Lower lobe of right lung (tissue), 2 donors: ENCODE data around the gene SYNGR1. TPM values are rescaled to one million over a fixed set of nuclear protein-coding genes. Genes with fewer than 3 reads are reported as not detected.
A peak's percentile ranks its signal among the peaks of the same experiment; 100 is the strongest.

ENCODE experiments used
- ATAC-seq, 2 donors: fragments of 200-7000 bp; cut with Tn5 transposase; one replicate each; pipeline ENCODE4 v1.9.1; 2020 to 2022; ENCODE audit warnings: mild to moderate bottlenecking in 2 of 2, moderate library complexity in 2 of 2
- DNase-seq: peaks from one replicate; pipeline ENCODE4 v3.0.0-alpha.2; 2020
- H3K27ac ChIP-seq: fragments of 200-600 bp; one replicate; pipeline ENCODE4 v1.8.0; 2022
- H3K27me3 ChIP-seq: fragments of 200-600 bp; one replicate; pipeline ENCODE4 v1.8.0; 2022; ENCODE audit warnings: low read depth
- H3K36me3 ChIP-seq: fragments of 200-600 bp; one replicate; pipeline ENCODE4 v1.8.0; 2022; ENCODE audit warnings: mild to moderate bottlenecking
- H3K4me1 ChIP-seq: fragments of 200-600 bp; one replicate; pipeline ENCODE4 v1.8.0; 2022
- H3K4me3 ChIP-seq: fragments of 200-600 bp; one replicate; pipeline ENCODE4 v1.8.0; 2022; ENCODE audit warnings: mild to moderate bottlenecking
- H3K9me3 ChIP-seq: fragments of 200-600 bp; one replicate; pipeline ENCODE4 v1.8.0; 2022
- intact Hi-C: fragments of 100-400 bp; cut with DNase I; formaldehyde crosslinking; loops from one replicate; pipeline ENCODE4 v1.11.0; 2022
- total RNA-seq: library from RNA; stranded (reverse); fragmentation: NEBNext Ultra II Directional; extraction: Animal tissue kit (Norgen Biotek cat#: 25700); gene quantifications from one replicate; pipeline ENCODE4 v1.2.1, GENCODE V29; 2021
- TF ChIP-seq, protein P1 (sequence below): fragments of 200-600 bp; IDR thresholded peaks from one replicate; pipeline ENCODE4 v1.8.0; 2022; ENCODE audit warnings: antibody characterized with exemption, mild to moderate bottlenecking
- donor health status: DM: no; HTN: yes; CAD: no; lungs with severe emphysema.

Gene SYNGR1
- total RNA-seq, 1 donor from 2014 or later, result 13.4 TPM

DNA sequence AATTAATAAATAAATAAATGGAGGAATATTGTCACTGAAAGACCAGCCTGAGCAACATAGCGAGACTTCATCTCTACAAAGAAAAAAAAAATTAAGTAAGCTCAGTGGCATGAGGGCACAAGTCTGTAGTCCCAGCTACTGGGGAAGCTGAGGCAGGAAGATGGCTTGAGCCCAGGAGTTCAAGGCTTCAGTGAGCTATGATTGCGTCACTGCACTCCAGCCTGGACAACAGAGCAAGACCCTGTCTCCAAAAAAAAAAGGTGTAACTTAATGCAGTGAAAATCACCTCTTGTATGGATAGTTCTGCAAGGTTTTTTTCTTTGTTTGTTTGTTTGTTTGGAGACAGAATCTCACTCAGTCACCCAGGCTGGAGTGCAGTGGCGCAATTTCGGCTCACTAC lies 4.6 kb upstream of the SYNGR1 start:
- intact Hi-C loops, result no loop called here
- ATAC-seq (no peak), DNase-seq (no peak)
- Histone ChIP-seq H3K27me3 (no peaks in the 10 kb centered on the region), H3K9me3 (no peaks in the 10 kb centered on the region), H3K4me1 (peaks cover 10% of the 10 kb centered on the region), H3K36me3 (no peaks in the 10 kb centered on the region), H3K27ac (no peak overlapping the region), H3K4me3 (no peak overlapping the region)
- TF ChIP-seq, protein P1, sequence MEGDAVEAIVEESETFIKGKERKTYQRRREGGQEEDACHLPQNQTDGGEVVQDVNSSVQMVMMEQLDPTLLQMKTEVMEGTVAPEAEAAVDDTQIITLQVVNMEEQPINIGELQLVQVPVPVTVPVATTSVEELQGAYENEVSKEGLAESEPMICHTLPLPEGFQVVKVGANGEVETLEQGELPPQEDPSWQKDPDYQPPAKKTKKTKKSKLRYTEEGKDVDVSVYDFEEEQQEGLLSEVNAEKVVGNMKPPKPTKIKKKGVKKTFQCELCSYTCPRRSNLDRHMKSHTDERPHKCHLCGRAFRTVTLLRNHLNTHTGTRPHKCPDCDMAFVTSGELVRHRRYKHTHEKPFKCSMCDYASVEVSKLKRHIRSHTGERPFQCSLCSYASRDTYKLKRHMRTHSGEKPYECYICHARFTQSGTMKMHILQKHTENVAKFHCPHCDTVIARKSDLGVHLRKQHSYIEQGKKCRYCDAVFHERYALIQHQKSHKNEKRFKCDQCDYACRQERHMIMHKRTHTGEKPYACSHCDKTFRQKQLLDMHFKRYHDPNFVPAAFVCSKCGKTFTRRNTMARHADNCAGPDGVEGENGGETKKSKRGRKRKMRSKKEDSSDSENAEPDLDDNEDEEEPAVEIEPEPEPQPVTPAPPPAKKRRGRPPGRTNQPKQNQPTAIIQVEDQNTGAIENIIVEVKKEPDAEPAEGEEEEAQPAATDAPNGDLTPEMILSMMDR, result no peak

DNA sequence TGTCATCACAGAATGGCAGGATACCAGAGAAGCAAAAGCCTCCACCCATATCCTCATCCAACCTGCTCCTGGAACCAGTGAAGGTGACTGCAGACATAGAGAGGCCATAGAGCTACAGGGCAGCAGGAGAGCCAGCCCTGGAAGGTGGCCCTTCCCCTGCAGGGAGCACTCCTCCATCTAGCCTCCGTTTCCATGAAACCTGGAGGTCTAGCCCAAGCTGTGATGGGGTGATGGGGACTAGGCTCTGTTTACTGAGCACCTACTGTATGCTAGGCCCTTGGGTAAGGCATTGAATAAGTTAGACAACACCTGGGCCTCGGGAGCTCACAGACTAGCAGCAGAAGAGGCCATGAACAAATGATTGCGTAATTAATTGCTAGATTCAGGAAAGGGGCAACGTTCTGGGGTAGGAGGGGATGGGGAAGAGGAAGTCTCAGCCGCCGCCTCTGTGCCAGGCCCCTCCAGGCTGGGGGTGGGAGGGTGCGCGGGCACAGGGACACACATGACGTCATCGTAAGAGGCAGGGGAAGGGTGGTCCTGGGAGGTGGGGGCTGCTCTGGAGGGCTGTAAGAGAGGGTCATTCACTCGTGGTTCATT lies 784 bp upstream of the SYNGR1 start:
- Histone ChIP-seq H3K4me3 (peak overlapping the region; percentile 66), H3K27me3 (no peaks in the 10 kb centered on the region), H3K27ac (peak overlapping the region; percentile 36), H3K4me1 (peaks cover 19% of the 10 kb centered on the region), H3K9me3 (no peaks in the 10 kb centered on the region), H3K36me3 (no peaks in the 10 kb centered on the region)
- ATAC-seq (peak; percentile 56 to 61), DNase-seq (peak; percentile 58)
- TF ChIP-seq, protein P1, result no peak
- intact Hi-C loops, result no loop called here

DNA sequence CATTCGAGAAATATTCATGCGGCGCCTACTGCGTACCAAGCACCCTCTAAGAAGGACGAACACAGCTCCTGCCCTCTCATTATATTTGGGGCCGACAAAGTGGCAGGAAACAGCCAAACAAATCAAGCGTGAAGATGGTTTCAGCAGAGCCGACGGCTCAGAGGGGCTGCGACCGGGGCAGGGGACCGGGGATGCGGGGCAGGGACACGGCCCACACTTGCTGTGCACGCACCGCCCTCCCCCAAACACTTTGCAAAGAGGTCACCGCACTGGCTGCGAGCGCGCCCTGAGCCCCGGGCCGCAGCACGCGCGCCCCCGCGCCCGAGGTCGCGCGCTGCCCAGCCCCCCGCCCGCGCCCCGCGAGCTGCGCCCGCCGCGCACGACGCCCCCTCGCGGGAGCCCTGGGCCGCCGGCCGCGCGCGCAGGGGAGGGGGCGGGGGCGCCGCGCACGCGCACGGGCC lies 255 bp upstream of the SYNGR1 start:
- TF ChIP-seq, protein P1, result no peak
- intact Hi-C loops, result no loop called here
- H3K27me3 ChIP-seq, result no peaks in the 10 kb centered on the region
- H3K4me1 ChIP-seq, result peaks cover 19% of the 10 kb centered on the region
- H3K27ac ChIP-seq, result peak overlapping the region; percentile 36
- H3K9me3 ChIP-seq, result no peaks in the 10 kb centered on the region
- no peaks in the 10 kb centered on the region for H3K36me3 ChIP-seq
- DNase-seq (peak; percentile 48), ATAC-seq (peak; percentile 32 to 44)
- H3K4me3 ChIP-seq, result peak overlapping the region; percentile 66

DNA sequence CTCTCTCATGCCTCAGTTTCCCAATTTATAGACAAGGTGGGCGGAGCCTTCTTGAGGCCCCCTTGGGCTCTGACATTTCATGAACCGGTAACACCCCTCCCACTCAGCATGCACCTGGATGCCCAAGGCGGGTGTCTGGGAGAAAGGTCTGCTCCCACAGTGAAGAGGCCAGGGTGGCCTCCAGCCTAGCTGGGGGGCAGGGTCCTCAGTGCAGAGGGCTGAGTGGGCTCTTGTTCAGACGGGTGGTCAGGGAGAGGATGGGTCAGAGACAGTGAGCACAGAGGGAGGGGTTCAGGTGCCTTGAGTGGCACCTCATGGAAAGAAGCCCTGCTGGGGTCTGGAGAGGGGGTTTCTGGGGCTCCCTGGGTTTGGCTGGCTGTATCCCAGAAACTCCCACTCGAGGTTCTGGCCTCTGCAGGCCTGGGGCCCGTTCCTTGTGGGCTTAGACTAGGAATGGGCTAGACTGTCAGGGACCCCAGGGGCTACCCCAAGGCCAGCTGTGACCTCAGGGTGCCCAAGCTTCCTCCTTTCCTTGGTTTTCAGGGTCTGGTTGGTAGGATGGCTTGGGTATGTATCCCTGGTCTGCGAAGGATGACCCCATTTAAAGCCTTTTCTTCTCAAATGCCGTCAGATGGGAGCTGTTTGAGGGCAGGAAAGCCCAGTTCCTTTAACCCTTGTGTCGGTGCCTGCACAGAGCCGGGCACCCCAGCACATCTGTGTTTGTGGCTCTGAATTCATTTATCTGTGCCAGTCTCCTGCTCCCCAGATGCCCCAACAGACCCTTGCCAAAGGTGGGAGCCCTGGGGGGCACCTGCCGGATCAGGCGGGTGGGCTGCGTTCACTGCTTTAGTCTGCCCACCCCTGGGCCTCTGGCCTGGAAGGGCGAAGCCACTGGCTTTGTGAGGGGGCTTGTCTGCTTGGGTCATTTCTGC lies 1.2 kb downstream of the SYNGR1 start:
- Histone ChIP-seq H3K4me1 (peaks cover 19% of the 10 kb centered on the region), H3K9me3 (no peaks in the 10 kb centered on the region), H3K27me3 (no peaks in the 10 kb centered on the region), H3K27ac (no peak overlapping the region), H3K36me3 (no peaks in the 10 kb centered on the region), H3K4me3 (peak overlapping the region; percentile 66)
- TF ChIP-seq, protein P1, result no peak
- ATAC-seq, result no peak
- no peak for DNase-seq
- intact Hi-C loops, result no loop called here

DNA sequence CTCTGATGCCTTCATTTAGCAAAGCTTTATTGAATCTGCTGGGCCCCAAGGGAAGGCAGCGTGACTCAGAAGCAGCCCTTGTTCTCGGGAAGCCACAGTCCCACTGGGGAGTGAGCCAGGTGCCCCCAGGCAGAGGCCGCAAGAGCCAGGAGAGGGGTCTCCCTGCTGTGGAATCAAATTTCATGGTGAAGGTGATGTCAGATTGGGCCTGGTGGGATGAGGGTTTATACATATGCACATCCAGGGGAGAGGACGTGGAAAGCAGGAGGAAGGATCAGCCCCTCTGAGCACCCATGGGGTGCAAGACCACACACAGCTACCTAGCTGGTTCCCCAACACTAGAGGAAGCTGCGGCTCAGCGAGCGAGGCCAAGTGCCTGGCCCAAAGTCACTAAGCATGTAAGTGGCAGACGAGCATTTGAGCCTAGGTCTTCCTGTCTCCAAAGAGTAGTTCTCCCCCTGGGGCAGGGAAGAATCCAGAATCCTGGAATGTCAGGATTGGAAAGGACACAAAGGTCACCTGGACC lies 2.0 kb downstream of the SYNGR1 start:
- no peak overlapping the region for H3K4me3 ChIP-seq
- no peak overlapping the region for H3K27ac ChIP-seq
- H3K9me3 ChIP-seq, result no peaks in the 10 kb centered on the region
- ATAC-seq (no peak), DNase-seq (no peak)
- H3K4me1 ChIP-seq, result peaks cover 19% of the 10 kb centered on the region
- no peaks in the 10 kb centered on the region for H3K36me3 ChIP-seq
- no peaks in the 10 kb centered on the region for H3K27me3 ChIP-seq
- intact Hi-C loops, result no loop called here
- TF ChIP-seq, protein P1, result no peak
